Measurements from ENCODE around the gene KLHL18.
A peak's percentile ranks its signal among the peaks of the same experiment; 100 is the strongest.
"Not testable (repeated sequence)": the region's sequence is repeated elsewhere in the genome, so short reads cannot be mapped to it uniquely, and the experiment has no call there.

The KLHL18 gene

DNA sequence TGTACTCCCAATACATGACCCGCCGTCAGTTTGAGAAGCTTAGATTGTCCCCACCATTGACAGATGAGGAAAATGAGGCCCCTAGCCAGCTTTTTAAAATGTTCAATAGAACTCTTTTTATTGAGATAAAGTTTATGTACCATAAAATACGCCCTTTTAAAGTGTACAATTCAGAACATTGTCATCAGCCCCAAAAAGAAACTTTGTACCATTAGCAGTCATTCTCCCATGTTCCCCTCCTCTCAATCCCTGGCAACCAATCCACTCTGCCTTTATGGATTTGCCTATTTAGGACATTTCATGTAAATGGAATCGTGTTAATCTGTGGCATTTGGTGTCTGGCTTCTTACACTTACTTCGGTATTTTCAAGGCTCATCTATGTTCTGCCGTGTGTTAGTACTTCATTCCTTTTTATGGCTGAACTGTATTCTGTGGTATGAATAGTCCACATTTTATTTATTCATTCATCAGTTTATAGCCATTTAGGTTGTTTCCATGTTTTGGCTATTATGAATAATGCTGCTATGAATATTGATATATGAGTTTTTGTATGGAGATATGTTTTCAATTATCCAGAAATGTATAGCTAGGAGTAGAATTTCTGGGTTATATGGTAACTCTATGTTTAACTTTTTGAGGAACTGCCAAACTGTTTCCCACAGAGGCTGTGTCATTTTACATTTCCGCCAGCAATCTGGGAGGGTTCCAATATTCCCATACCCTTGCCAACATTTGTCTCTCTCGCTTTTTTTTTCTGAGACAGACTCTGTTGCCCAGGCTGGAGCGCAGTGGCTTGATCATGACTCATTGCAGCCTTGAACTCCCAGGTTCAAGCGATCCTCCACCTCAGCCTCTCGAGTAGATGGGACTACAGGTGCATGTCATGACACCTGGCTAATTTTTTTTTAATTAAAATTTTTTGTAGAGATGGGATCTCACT, 82.7 kb downstream of the KLHL18 start:
- no peak for DNase-seq

DNA sequence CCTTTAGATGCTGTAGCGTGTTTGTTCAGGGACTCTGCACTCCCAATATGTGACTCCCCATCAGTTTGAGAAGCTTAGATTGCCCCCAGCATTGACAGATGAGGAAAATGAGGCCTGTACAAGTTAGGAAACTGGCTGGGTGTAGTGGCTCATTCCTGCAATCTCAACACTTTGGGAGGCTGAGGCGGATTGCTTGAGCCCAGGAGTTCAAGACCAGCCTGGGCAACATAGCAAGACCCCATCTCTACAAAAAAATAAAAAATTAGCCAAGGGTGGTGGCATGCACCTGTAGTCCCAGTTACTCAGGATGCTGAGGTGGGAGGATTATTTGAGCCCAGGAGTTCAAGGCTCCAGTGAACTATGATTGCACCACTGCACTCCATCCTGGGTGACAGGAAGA, 84.1 kb downstream of the KLHL18 start:
- DNase-seq = no peak

DNA sequence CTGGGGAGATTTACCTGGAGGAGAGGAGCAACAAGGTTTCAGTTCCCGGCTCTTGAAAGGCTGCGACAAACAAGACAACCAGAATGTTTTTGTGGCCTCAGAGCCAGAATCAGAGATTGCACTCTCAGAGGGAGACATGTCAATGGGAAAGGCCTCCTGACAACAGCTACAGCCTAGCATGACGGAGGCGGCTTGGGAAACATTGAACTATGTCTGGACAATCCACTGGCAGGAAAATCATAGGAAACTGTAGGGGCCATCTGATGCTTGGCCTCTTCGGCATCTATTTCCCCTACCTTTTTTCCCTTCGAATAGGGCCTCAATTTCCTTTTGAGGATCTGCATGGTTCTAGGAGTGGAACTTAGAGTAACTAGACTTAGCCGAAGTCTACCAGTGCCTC, 84.9 kb downstream of the KLHL18 start:
- no peak for DNase-seq

DNA sequence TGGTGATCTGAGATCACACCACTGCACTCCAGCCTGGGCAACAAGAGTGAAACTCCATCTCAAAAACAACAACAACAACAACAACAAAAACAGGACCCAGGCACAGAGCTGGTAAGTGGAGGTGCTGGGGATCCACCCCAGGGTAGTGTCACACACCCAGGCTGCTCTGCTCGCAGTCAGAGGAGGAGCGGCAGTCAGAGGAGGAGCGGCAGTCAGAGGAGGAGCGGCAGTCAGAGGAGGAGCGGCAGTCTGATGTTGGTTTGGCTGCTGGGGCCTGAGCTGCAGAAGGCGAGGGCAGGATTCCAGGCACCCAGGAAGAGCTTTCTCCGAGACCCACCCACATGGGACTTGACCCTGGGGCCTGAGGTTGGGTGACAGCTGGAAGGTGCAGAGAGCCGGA, 87.3 kb downstream of the KLHL18 start:
- DNase-seq = not testable (repeated sequence)

DNA sequence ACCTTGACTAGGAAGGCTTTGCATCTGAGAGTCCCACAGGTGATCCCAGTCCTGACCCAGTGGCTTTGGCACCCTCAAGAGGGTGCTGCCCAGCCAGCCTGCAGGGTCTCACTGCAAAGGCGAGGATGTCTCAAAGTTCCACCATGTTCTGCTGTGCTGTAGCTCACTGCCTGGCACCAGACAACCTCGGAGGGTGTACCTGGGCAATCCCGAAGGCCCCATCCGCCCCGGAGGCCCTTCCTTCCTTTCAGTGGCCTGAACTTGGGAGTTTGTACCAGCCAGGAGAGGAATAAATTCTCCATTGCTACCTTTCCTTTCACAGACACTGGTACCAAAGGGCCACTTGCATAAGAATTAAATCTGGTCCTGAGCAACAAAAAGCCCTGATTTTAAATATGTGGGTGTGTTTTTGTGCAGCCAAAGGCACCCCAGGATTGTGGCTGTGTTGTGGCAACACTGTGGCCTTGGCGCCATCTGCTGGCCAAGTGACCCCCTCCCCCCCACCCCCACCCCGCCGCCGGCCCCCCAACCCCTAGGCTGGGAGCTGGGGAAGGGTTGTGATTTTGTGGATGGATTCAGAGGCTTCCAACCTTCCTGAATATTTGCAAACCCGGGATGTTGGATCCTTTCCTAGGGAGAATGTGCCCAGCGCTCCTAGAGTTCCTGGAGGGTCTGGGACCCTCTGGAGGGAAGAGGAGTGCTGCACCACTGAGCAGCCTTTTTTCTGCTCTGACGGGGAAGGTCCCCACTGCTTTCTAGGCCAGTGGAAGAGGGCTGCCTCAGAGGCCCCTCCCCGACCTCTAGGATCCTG, 88.3 kb downstream of the KLHL18 start:
- no peak for DNase-seq

DNA sequence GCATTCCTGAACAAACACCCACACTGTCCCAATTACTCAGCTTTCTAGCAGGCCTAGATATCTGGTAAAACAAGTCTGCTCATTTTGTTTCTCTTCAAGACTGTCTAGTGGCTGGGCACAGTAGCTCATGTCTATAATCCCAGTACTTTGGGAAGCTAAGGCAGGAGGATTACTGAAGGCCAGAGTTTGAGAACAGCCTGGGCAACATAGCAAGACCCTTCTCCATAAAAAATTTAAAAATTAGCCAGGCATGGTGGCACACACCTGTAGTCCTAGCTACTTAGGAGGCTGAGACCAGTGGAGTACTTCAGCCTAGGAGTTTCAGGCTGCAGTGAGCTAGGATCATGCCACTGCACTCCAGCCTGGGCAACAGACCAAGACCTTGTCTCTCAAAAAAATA, 91.8 kb downstream of the KLHL18 start:
- DNase-seq = no peak

DNA sequence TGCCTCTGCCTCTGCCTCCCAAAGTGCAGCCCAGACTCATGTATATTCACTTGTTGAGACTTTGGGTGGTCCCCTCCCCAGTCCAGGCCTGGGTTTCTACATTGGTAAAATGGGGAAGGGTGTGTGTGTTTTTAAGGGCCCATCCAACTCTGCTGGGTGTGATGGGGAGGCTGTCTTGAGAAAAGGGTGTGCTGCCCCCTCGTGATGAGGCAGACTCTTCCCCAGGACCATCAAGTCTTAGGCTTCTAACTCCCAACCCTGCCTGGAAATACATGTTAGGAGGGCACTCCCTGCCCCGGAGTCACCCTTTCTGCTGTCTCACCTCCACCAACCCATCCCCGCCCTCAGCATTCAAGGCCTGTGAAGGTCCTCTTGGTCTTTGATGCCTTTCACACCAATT, 93.6 kb downstream of the KLHL18 start:
- no peak for DNase-seq

DNA sequence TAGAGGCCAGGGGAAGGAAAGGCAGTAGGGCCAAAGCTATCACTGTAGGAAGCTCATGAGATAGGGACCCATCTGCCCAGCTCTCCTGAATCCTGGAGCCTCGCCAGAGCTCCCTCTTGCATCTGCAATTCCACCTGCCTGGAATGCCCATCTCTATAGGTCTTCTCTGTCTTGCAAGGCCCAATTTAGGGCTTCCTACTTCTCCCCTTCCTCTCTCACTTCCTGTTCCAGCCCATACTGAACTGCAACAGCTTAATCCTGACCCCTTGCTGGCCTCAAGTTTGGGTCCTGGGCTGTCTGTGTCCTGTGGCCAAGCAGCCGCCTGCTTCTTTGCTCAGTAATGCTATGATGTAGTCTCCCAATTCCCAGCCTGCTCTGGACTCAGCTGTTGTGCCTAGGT, 94.4 kb downstream of the KLHL18 start:
- DNase-seq = no peak

DNA sequence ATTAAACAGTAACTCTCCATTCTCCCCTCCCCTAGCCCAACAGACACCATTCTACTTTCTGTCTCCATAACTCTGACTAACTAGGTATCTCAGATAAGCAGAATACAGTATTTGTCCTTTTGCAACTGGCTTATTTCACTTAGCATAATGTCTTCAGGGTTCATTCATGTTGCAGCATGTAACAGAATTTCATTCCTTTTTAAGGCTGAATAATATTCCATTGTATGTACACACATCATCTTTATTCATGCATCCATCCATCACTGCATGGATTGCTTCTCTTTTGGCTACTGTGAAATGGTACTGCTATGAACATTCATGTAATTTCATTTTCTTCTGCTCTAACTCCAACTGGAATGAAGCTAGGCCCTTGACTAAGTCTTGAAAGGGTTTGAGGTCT, 96.1 kb downstream of the KLHL18 start:
- DNase-seq = no peak

DNA sequence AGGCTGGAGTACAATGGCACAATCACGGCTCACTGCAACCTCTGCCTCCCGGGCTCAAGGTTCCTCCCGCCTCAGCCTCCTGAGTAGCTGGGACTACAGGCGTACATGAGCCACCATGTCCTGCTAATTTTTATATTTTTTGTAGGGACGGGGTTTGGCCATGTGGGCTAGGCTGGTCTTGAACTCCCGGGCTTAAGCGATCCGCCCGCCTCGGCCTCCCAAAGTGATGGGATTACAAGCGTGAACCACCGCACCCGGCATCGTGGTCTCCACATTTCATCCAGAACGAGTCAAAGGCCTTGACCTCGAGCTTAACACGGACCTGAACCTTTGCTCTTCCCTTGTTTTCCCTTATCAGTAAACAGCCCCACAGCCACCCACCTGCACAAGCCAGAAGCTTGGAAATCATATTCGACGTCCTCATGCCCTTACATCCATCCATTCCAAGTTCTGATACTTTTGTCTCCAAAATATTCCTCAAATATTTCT, 96.7 kb downstream of the KLHL18 start:
- no peak for DNase-seq

DNA sequence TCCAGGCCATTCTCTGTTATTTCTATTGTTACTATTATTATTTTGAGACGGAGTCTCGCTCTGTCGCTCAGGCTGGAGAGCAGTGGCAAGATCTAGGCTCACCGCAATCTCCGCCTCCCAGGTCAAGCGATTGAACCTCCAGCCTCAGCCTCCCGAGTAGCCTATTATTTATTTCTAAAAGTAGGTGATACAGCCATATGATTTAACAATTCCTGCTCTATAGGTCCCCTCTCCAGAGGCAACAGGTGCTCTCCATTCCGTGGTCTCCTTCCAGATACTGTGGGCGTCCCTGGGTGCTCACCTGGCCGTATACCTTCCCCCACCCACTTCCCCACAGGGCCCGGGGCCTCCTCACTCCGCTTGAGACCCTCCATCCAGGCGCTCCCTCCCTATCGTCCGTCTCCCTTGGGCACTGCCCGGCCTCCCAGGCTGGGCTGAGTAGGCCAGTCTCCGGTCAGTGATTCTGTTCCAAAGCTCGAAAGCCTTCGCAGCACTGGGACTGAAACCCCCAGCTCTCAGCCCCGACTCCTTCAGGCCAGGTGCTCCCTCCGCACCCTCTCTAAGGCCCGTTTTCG, 97.4 kb downstream of the KLHL18 start:
- no peak for DNase-seq

DNA sequence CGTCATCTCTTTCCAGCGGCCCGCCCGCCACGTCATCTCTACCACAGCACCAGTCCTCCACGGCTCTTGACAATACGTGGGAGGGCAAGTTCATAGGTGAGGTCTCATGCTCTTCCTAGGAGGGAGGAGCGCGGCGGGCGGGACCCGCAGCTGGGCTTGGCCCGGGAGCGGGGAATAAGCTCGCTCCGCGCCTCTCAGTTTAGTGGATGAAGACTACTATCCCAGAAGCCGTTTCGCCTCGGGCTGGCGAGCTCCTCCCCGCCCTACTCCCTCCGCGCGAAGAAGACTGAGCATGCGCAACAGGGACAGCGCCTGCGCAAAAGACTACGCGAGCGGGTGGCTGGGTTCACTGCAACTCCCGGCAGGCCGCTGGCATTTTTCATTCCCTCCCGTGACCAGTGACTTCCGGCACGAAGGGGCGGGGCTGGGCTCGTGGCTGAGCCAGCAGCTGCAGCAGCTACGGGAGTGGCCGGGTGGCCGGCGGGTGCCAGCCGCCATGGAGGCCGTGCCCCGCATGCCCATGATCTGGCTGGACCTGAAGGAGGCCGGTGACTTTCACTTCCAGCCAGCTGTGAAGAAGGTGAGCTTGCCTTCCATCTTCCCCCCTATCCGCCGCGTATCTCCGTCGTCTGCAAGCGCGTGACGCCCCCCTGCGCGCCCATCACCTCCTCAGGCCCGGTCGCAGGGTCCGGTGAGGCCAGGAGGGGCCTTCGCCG, 98.0 kb downstream of the KLHL18 start, which contains the start of gene PTPN23:
Gene PTPN23 (plus strand): TSS at position 421 of the 716 bp plus-strand sequence. CDS start 76 bp downstream, at position 497.
- peak; percentile 97 to 99 for DNase-seq

DNA sequence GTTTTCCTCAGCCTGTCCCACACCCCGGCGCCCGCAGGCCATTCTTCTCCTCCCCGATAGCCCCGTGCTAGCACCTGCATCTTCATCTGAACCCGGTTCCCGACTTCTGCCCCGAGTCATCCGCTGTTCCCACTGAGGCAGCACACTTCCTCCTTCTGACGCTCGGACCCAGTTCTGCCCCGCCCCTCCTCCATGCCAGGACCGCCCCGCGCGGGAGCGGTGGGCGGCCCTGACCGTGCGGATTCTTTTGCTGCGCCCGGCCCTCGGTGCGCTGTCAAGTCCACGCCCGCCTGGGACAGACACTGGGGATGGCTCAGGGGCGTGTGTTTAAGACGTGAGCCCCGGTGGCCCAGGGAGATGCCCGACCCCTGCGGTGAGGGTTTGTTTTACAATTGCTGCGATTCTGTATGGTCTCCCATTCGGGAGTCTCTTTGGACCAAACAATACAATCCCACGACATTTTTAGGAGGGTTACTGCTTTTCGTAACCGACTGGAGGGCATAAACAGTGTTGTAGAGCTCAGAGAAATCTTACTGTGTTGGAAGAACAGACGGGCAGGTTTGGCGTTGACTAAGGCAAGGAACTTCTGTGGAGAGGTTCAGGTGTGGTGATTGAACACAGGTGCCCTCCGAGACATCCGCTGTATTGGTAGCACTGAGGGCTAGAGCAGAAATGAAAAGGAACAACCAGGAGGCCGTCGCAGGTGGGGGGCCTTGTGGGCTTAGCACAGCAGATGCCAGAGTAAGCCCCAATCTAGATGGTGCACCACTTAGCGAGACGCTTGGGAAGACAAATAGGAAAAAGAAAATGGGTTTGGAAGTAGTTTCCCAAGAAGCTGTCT, 98.8 kb downstream of the KLHL18 start:
- DNase-seq = peak; percentile 76 to 85

DNA sequence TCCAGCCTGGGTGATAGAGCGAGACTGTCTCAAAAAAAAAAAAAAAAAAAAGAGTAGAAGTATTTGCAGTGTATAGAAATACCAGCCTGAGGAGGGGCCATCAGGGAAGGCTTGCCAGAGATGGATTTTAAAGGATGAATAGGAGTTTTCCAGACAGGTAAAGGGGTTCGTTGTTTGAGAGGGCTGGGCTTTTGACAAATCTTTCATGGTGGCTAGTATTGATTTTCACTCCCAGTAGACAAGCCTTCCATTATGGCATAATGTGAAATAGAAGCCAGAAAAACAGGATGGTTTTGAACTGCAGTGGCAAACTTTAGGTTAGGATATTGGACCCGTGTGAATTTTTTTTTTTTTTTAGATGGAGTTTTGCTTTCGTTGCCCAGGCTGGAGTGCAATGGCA, 101.7 kb downstream of the KLHL18 start:
- DNase-seq = no peak

DNA sequence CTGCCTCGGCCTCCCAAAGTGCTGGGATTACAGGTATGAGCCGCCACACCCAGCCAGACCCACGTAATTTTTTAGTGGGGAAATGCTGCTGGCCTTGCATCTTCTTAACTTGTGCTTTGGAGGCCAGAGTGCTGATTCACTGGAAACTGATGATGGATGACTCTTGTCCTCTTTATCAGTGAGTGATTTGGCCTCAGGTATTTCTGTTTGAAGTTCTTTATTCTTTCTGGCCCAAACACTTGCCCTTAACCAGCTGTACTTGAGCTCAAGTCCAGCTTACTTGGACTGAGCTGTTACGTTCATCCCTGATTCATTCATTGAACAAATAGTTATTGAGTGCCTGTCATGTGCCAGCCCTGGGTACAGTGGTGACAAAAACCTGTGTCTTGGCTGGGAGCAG, 102.3 kb downstream of the KLHL18 start:
- no peak for DNase-seq

DNA sequence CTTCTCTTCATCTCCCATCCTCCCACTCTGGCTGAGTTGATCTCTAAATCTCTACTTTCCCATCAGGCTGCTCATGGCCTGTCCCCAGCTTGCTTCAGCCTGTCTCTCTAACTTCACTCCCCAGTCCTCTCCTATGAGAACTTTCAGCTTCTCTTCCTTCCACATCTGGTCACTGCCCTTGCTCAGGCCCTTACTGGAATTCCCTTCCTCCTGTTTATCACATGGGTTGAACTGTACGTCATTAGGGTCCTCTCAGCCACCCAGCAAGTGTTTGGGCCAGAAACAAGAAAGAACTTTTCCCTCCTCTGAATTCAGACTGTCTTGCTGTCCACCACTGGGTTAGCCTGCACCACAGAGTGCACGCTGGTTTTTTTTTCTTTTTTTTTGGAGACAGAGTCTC, 103.1 kb downstream of the KLHL18 start:
- no peak for DNase-seq

DNA sequence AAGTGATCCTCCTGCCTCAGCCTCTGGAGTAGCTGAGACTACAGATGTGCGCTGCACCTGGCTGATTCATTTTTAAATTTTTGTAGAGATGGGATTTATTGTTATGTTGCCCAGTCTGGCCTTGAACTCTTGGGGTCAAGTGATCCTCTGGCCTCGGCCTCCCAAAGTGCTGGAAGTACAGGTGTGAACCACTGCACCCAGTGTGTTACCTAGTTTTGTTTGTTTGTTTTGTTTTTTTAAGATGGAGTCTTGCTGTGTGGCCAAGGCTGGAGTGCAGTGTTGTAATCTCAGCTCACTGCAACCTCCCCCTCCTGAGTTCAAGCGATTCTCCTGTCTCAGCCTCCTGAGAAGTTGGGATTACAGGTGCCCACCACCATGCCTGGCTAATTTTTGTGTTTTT, 110.2 kb downstream of the KLHL18 start:
- DNase-seq = no peak

DNA sequence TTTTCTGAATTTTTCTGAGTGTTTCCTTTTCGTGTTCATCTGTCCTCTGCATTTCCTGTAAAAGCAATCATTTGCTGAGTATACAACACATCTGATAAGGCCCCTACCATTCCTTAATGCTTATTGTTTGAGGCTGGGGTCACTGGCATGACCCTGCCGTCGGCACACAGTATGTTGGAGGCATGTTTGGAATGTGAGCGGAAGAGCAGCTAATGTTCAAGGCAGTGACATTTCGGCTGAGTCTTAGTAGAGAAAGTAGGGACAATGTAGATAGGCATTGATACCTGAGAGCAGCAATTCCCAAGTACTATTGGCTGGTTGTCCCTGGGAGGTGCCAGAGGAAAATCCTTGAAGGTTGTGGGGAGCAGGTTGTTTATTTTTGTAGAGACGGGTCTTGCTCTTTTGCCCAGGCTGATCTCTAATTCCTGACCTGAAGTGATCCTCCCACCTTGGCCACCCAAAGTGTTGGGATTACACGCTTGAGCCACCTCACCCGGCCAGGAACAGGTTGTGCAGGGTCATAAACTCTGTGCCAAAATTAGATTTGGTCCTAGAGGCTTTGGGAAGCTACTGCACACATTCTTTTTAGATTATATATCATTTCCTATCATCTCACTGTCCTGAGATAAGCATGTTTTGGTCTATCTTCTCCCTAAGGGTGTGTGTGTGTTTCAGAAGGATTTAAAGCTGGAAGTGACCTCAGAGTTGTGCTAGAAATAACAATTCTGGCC, 111.6 kb downstream of the KLHL18 start:
- no peak for DNase-seq

DNA sequence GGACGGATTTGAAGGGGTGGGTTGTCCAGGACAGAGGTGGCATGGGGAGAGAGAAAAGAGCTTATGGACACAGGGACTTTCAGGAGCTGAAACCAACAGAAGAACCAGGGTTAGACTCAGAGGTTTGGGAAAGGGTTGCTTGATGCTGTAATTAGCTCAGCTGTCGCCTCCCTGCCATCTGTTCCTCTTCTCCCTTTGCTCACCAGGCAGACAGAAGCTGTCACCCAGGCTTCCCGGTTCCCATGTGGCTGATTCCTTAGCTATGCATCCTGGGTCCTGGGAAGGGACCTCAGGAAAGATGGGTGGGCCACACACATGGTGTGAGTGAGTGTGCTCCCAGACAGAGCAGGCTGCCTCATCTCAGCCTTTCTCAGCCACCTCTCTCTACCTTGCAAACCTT, 112.1 kb downstream of the KLHL18 start:
- no peak for DNase-seq

All from bone marrow (tissue), 2 donors.